GM20000 (cell line): ENCODE data around the gene OR4N2.
"Not testable (repeated sequence)": the region's sequence is repeated elsewhere in the genome, so short reads cannot be mapped to it uniquely, and the experiment has no call there.

Experiments used
- DNase-seq: peaks from one replicate; pipeline ENCODE4 v3.0.0; 2012; ENCODE audit warnings: low spot score
- TF ChIP-seq, protein P1 (sequence below): IDR thresholded peaks from 2 replicates; pipeline ENCODE4 v1.5.1; 2012; ENCODE audit warnings: mild to moderate bottlenecking, control low read depth; ENCODE audit errors: extremely low read depth, missing control alignments

The OR4N2 gene

DNA sequence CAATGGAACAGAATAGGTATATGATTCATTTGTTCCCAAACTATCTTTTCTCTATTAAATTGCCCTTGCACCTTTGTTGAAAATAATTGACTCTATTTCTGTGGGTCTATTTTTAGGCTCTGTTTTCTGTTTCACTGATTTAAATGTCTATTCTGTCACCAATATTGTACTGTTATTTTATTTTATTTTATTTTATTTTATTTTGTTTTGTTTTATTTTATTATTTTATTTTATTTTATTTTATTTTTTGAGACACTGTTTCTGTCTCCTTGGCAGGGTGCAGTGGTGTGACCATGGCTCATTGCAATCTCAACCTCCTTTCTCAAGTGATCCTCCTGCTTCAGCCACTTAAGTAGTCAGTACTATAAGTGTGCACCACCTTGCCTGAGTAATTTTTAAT is 34.9 kb downstream of the OR4N2 start:
- TF ChIP-seq, protein P1, sequence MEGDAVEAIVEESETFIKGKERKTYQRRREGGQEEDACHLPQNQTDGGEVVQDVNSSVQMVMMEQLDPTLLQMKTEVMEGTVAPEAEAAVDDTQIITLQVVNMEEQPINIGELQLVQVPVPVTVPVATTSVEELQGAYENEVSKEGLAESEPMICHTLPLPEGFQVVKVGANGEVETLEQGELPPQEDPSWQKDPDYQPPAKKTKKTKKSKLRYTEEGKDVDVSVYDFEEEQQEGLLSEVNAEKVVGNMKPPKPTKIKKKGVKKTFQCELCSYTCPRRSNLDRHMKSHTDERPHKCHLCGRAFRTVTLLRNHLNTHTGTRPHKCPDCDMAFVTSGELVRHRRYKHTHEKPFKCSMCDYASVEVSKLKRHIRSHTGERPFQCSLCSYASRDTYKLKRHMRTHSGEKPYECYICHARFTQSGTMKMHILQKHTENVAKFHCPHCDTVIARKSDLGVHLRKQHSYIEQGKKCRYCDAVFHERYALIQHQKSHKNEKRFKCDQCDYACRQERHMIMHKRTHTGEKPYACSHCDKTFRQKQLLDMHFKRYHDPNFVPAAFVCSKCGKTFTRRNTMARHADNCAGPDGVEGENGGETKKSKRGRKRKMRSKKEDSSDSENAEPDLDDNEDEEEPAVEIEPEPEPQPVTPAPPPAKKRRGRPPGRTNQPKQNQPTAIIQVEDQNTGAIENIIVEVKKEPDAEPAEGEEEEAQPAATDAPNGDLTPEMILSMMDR, result no peak
- DNase-seq, result no peak

DNA sequence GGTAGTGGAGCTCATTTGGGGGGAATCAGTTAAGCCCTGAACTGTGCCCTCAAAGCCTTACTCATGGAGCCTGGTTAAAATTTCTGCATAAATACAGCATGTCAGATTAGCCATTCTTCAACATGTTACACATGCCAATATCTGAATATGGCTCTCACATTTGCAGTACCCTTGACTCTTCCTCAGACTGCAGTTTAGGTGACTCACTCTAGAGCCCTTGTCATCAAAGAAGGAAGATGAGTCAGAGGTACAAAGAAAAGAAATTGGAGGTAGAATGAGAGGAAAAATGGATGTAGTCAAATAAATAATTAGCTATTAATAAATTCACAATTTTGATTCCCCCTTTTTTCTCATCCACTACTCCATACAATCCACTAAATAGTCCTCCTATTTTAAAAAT is 47.8 kb downstream of the OR4N2 start:
- TF ChIP-seq, protein P1, result no peak
- no peak for DNase-seq

DNA sequence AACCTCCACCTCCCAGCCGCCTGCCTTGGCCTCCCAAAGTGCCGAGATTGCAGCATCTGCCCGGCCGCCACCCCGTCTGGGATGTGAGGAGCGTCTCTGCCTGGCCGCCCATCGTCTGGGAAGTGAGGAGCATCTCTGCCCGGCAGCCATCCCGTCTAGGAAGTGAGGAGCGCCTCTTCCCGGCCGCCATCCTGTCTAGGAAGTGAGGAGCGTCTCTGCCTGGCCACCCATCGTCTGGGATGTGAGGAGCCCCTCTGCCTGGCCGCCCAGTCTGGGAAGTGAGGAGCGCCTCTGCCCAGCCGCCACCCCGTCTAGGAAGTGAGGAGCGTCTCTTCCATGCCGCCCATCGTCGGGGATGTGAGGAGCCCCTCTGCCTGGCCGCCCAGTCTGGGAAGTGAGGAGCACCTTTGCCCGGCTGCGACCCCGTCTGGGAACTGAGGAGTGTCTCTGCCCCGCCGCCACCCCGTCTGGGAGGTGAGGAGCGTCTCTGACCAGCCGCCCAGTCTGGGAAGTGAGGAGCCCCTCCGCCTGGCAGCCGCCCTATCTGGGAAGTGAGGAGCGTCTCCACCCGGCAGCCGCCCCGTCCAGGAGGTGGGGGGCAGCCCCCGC is 62.6 kb downstream of the OR4N2 start:
- not testable (repeated sequence) for DNase-seq

DNA sequence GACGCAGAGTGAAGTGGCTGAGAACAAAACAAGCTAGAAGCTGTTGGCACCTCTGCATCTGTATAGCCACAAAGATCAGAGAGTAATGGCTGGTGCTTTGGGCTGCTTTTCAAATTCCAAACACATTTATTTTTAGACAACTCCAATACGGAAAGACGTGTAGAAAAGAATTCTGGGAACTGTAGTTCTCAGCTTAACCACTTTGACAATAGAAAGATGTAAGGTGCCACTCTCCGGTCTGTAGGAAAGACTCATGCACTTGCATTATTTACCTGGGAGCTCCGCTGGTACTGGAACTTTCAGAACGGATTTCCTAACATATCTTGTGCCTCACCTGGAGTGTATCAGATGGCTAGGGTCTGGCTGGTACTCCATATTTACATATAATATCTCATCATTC is 69.6 kb downstream of the OR4N2 start:
- DNase-seq, result no peak
- TF ChIP-seq, protein P1, result no peak

DNA sequence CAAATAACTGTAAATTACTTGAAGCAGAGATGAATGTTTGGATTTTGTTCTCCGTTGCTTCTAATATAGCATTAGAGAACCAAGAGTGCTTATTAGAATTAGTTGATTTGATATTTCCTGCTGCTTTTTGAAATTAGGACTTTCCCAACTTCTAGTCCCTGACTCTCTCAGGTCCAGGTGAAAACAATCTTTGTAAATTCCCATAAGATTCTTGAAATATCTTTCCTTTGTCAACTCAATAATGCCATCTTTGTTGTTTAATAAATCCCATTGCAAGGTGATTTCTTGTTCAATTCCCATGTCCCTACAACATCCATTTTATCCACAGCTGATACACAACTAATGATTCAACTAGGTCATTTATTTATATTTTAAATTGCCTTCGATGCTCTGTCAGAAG is 71.3 kb downstream of the OR4N2 start, which contains the start of gene OR4K2:
TSS of gene OR4K2 (plus strand) at position 301 of the 400 bp plus-strand sequence. CDS start 1,126 bp downstream, outside the sequence.
- no peak for DNase-seq
- TF ChIP-seq, protein P1, result no peak

DNA sequence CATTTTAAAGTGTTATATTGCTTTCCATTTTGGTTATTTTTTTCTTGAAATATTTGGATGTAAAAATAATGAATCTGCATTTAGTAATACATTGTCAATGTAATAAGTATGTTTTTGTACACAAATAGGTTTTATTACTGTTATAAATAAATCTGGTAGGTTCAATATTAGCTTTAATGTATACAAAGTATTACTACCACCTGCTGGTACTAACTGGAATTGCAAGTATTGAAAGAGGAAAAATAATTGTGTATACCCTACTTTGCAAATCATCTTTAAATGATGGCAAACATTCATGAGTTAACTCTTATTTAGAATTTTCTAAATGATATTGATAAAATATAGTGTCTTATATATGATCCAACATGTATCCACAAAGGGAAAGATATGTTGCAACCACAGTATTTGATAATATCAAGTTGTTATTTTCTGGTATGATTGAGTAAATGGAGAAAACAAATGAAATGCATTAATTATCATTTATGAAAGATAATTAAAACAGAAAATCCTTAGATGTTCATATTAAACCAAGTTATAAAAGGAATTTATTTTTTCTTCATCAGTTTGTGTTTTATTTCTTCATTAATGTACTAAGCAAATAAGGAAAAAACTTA is 74.6 kb downstream of the OR4N2 start:
- DNase-seq, result peak; percentile 22
- TF ChIP-seq, protein P1, result peak; percentile 55
